ENCODE data around the gene PARP2.
"Not testable (repeated sequence)": the region's sequence is repeated elsewhere in the genome, so short reads cannot be mapped to it uniquely, and the experiment has no call there.

The PARP2 gene

GRCh38 chr14:20343092-20343861 lies at the start of gene PARP2:
TSS of gene PARP2 (plus strand) at chr14:20343635. CDS start at chr14:20343642, 7 bp downstream.
- peak; percentile 96 for DNase-seq

GRCh38 chr14:20294636-20295035 lies 48.8 kb upstream of the PARP2 start:
- no peak for DNase-seq

GRCh38 chr14:20295067-20295466 lies 48.4 kb upstream of the PARP2 start:
- no peak for DNase-seq

GRCh38 chr14:20302042-20302755 lies 41.2 kb upstream of the PARP2 start:
- no peak for DNase-seq

- peak; percentile 92 for DNase-seq
Measured at GRCh38 chr14:20305265-20306078, 38.0 kb upstream of the PARP2 start, which contains the start of gene TTC5. TSS of gene TTC5 (minus strand) at chr14:20305951. CDS start at chr14:20305937, 14 bp downstream.

GRCh38 chr14:20306079-20306423 lies 37.4 kb upstream of the PARP2 start:
- no peak for DNase-seq

- no peak for DNase-seq
Measured at GRCh38 chr14:20314026-20314425, 29.4 kb upstream of the PARP2 start.

GRCh38 chr14:20317720-20318119 lies 25.7 kb upstream of the PARP2 start:
- DNase-seq, result no peak

GRCh38 chr14:20327005-20327869 lies 16.2 kb upstream of the PARP2 start:
- peak; percentile 79 for DNase-seq

- no peak for DNase-seq
Measured at GRCh38 chr14:20328705-20329104, 14.7 kb upstream of the PARP2 start.

- DNase-seq, result no peak
Measured at GRCh38 chr14:20329355-20329754, 14.1 kb upstream of the PARP2 start.

- no peak for DNase-seq
Measured at GRCh38 chr14:20331053-20331613, 12.3 kb upstream of the PARP2 start.

GRCh38 chr14:20332431-20332787 lies 11.0 kb upstream of the PARP2 start:
- no peak for DNase-seq

- peak; percentile 81 for DNase-seq
Measured at GRCh38 chr14:20332788-20333493, 10.5 kb upstream of the PARP2 start, which contains the start of gene CCNB1IP1. TSS of gene CCNB1IP1 (minus strand) at chr14:20333279. CDS start at chr14:20316523, 16,756 bp downstream.

GRCh38 chr14:20333494-20333841 lies 10.0 kb upstream of the PARP2 start:
- DNase-seq, result no peak

- DNase-seq, result no peak
Measured at GRCh38 chr14:20334017-20334416, 9.4 kb upstream of the PARP2 start.

- not testable (repeated sequence) for DNase-seq
Measured at GRCh38 chr14:20341032-20341431, 2.4 kb upstream of the PARP2 start.

GRCh38 chr14:20341646-20342045 lies 1.8 kb upstream of the PARP2 start:
- DNase-seq, result no peak

GRCh38 chr14:20343862-20344220 lies 406 bp downstream of the PARP2 start:
- DNase-seq, result no peak

GRCh38 chr14:20345366-20345765 lies 1.9 kb downstream of the PARP2 start:
- DNase-seq, result no peak

- DNase-seq, result no peak
Measured at GRCh38 chr14:20346713-20347112, 3.3 kb downstream of the PARP2 start.

GRCh38 chr14:20347747-20348146 lies 4.3 kb downstream of the PARP2 start:
- DNase-seq, result no peak

Measured in CD4-positive, alpha-beta T cell treated with Interleukin-12 subunit alpha and Interleukin-12 subunit beta, for 1 hour (primary cell).